Endothelial cell (in vitro differentiated cells): Measurements from ENCODE around the gene NEU4. TPM values are rescaled to one million over a fixed set of nuclear protein-coding genes. Genes with fewer than 3 reads are reported as not detected.
"Not testable (repeated sequence)": the region's sequence is repeated elsewhere in the genome, so short reads cannot be mapped to it uniquely, and the experiment has no call there.

Experiments
- DNase-seq: peaks from one replicate; pipeline ENCODE4 v3.0.0; 2021; ENCODE audit warnings: low spot score
- H3K27ac Mint-ChIP-seq: one replicate; pipeline ENCODE4 v1.8.0; 2021; ENCODE audit warnings: mixed read lengths, inconsistent platforms; ENCODE audit not compliant: unreplicated experiment
- H3K27me3 Mint-ChIP-seq: one replicate; pipeline ENCODE4 v1.8.0; 2021; ENCODE audit warnings: mild to moderate bottlenecking, moderate library complexity, mixed read lengths, inconsistent platforms; ENCODE audit not compliant: unreplicated experiment
- H3K36me3 Mint-ChIP-seq: one replicate; pipeline ENCODE4 v1.8.0; 2021; ENCODE audit warnings: mild to moderate bottlenecking, low read depth, mixed read lengths, inconsistent platforms; ENCODE audit not compliant: unreplicated experiment
- H3K4me1 Mint-ChIP-seq: one replicate; pipeline ENCODE4 v1.8.0; 2021; ENCODE audit warnings: mild to moderate bottlenecking, mixed read lengths, inconsistent platforms; ENCODE audit not compliant: unreplicated experiment
- H3K4me3 Mint-ChIP-seq: one replicate; pipeline ENCODE4 v1.8.0; 2021; ENCODE audit warnings: mild to moderate bottlenecking, mixed read lengths, inconsistent platforms; ENCODE audit not compliant: unreplicated experiment
- H3K9me3 Mint-ChIP-seq: one replicate; pipeline ENCODE4 v1.8.0; 2021; ENCODE audit warnings: mixed read lengths, inconsistent platforms; ENCODE audit not compliant: unreplicated experiment
- long read RNA-seq: library from polyadenylated mRNA; unstranded; transcript quantifications from one replicate; pipeline ENCODE4 v2.0.0, GENCODE V29; 2020; ENCODE audit not compliant: unreplicated experiment
- total RNA-seq: library from RNA; stranded (reverse); fragmentation: NEBNext Ultra II Directional; extraction: Animal tissue kit (Norgen Biotek cat#: 25700); gene quantifications from one replicate; pipeline ENCODE4 v1.2.1, GENCODE V29; 2021; ENCODE audit not compliant: unreplicated experiment
- TF ChIP-seq, protein P1 (sequence below): fragments of 200-600 bp; sonication (generic); IDR thresholded peaks from one replicate; pipeline ENCODE4 v1.5.0; 2021; ENCODE audit warnings: antibody characterized with exemption; ENCODE audit not compliant: unreplicated experiment

The NEU4 gene, protein sequence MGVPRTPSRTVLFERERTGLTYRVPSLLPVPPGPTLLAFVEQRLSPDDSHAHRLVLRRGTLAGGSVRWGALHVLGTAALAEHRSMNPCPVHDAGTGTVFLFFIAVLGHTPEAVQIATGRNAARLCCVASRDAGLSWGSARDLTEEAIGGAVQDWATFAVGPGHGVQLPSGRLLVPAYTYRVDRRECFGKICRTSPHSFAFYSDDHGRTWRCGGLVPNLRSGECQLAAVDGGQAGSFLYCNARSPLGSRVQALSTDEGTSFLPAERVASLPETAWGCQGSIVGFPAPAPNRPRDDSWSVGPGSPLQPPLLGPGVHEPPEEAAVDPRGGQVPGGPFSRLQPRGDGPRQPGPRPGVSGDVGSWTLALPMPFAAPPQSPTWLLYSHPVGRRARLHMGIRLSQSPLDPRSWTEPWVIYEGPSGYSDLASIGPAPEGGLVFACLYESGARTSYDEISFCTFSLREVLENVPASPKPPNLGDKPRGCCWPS
- total RNA-seq, result 0.33 TPM
- long read RNA-seq, result 0 reads

DNA sequence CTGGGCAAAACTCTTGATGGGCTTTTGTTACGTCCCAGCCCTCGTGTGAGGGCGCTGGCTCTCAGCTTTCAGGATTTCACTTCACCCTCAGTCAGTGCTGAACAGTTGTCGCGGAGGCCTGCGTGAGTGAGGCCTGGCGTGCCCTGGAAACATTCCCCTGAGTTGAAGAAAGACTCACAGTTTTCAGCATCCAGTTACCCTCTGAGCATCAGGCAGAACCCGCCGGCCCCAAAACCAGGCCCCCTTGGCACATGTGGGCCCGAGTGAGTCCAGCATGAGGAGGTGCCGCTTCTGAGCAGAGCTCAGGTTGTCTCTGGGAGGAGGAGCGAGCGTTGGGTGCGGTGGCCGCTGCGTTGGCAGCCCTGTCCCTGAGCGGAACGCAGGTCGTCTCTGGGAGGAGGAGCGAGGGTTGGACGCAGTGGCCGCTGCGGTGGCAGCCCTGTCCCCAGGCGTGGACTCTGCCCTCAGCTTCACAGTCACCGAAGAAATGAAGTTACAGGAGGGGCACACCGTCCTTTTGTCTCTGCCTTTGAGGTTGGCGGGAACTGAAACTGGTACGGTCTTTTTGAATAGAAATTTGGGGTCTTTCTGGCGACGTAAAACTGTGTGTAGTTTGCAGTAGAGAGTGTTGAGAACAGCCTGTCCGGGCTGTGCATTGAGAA, at the start of gene NEU4:
NEU4 (plus strand) TSS at position 473 of the 662 bp plus-strand sequence. CDS start 5,292 bp downstream, outside the sequence.
- peak within 1 kb of the TSS; percentile 20 for H3K27ac Mint-ChIP-seq
- peak; percentile 3 for DNase-seq

GRCh38 chr2:241759893-241760292, 49.1 kb upstream of the NEU4 start:
- not testable (repeated sequence) for H3K27ac Mint-ChIP-seq, H3K4me1 Mint-ChIP-seq, DNase-seq, H3K27me3 Mint-ChIP-seq, H3K9me3 Mint-ChIP-seq
- H3K36me3 Mint-ChIP-seq, result peaks cover 18% of the 10 kb centered on the region
- H3K4me3 Mint-ChIP-seq, result peak overlapping the region; percentile 16

More for the DNA sequence above, at the start of gene NEU4:
- Mint-ChIP-seq H3K36me3 (no peaks in the 10 kb centered on the region), H3K4me3 (peak within 1 kb of the TSS; percentile 31), H3K4me1 (peaks cover 5% of the 10 kb centered on the region), H3K27me3 (peaks cover 10% of the 10 kb centered on the region), H3K9me3 (no peaks in the 10 kb centered on the region)
- TF ChIP-seq, protein P1, sequence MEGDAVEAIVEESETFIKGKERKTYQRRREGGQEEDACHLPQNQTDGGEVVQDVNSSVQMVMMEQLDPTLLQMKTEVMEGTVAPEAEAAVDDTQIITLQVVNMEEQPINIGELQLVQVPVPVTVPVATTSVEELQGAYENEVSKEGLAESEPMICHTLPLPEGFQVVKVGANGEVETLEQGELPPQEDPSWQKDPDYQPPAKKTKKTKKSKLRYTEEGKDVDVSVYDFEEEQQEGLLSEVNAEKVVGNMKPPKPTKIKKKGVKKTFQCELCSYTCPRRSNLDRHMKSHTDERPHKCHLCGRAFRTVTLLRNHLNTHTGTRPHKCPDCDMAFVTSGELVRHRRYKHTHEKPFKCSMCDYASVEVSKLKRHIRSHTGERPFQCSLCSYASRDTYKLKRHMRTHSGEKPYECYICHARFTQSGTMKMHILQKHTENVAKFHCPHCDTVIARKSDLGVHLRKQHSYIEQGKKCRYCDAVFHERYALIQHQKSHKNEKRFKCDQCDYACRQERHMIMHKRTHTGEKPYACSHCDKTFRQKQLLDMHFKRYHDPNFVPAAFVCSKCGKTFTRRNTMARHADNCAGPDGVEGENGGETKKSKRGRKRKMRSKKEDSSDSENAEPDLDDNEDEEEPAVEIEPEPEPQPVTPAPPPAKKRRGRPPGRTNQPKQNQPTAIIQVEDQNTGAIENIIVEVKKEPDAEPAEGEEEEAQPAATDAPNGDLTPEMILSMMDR, result no peak

DNA sequence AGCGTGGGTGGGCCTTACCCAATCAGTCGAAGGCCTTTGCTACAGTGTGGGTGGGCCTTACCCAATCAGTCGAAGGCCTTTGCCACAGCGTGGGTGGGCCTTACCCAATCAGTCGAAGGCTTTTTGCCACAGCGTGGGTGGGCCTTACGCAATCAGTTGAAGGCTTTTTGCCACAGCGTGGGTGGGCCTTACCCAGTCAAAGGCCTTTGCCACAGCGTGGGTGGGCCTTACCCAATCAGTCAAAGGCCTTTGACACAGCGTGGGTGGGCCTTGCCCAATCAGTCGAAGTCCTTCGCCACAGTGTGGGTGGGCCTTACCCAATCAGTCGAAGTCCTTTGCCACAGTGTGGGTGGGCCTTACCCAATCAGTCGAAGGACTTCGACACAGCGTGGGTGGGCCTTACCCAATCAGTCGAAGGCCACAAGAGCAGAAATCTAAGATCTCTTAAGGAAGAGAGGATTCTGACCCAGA, 48.7 kb upstream of the NEU4 start:
- H3K4me3 Mint-ChIP-seq, result no peak overlapping the region
- H3K27me3 Mint-ChIP-seq, result peaks cover 10% of the 10 kb centered on the region
- H3K36me3 Mint-ChIP-seq, result peaks cover 18% of the 10 kb centered on the region
- no peak overlapping the region for H3K27ac Mint-ChIP-seq
- TF ChIP-seq, protein P1, result no peak
- peaks cover 3% of the 10 kb centered on the region for H3K4me1 Mint-ChIP-seq
- DNase-seq, result no peak
- peaks cover 4% of the 10 kb centered on the region for H3K9me3 Mint-ChIP-seq

- Mint-ChIP-seq H3K4me3 (peak overlapping the region; percentile 2), H3K27ac (peak overlapping the region; percentile 39), H3K9me3 (peaks cover 4% of the 10 kb centered on the region), H3K36me3 (peaks cover 18% of the 10 kb centered on the region), H3K4me1 (peaks cover 3% of the 10 kb centered on the region), H3K27me3 (peaks cover 6% of the 10 kb centered on the region)
- no peak for DNase-seq
- TF ChIP-seq, protein P1, result no peak
Observed at GRCh38 chr2:241762321-241762932, 46.6 kb upstream of the NEU4 start.

GRCh38 chr2:241762933-241763369, 46.0 kb upstream of the NEU4 start:
- Mint-ChIP-seq H3K4me3 (peak overlapping the region; percentile 2), H3K9me3 (peaks cover 4% of the 10 kb centered on the region), H3K27me3 (peaks cover 6% of the 10 kb centered on the region), H3K36me3 (peaks cover 18% of the 10 kb centered on the region), H3K4me1 (peaks cover 3% of the 10 kb centered on the region), H3K27ac (peak overlapping the region; percentile 39)
- no peak for DNase-seq
- TF ChIP-seq, protein P1, result no peak
